H1 (cell line): Measurements from ENCODE around the gene INPP5F. TPM values are rescaled to one million over a fixed set of nuclear protein-coding genes. Genes with fewer than 3 reads are reported as not detected.

ENCODE experiments used
- CTCF ChIA-PET: fragments of 300-600 bp; sonication (Branson Sonifier 250); formaldehyde crosslinking; loops from one replicate; lab custom pipeline; 2021; ENCODE audit not compliant: partially characterized antibody; lab: Charles Lee
- POLR2A ChIA-PET: fragments of 300-600 bp; sonication (Branson Sonifier 250); formaldehyde crosslinking; loops from one replicate; lab custom pipeline; 2021; ENCODE audit warnings: inconsistent platforms; ENCODE audit not compliant: partially characterized antibody; lab: Charles Lee
- DNase-seq, 2 experiments: peaks; one replicate each; pipeline versions ENCODE4 v3.0.0 to v3.0.0-alpha.2; 2010 to 2022; ENCODE audit warnings: low spot score in 2 of 2, low read depth in 1 of 2, mixed read lengths in 1 of 2
- FAIRE-seq: peaks from 2 replicates; lab custom pipeline; 2011; peaks lifted over from hg19 to GRCh38; lab: Jason Lieb, UNC
- H2AFZ ChIP-seq: 2 replicates; pipeline ENCODE4 v1.8.1; 2012; ENCODE audit warnings: low read length, inconsistent platforms
- H2AK5ac ChIP-seq: 2 replicates; pipeline ENCODE4 v1.6.1; 2013; ENCODE audit warnings: low read depth, low read length
- H2BK120ac ChIP-seq: replicated peaks from 2 replicates; pipeline ENCODE3; 2013; ENCODE audit warnings: low read depth, low read length, inconsistent platforms
- H2BK12ac ChIP-seq: 2 replicates; pipeline ENCODE4 v1.6.1; 2013; ENCODE audit warnings: low read depth, low read length
- H2BK15ac ChIP-seq: 2 replicates; pipeline ENCODE4 v1.6.1; 2013; ENCODE audit warnings: low read length
- H2BK20ac ChIP-seq: 2 replicates; pipeline ENCODE4 v1.6.1; 2013; ENCODE audit warnings: low read length
- H2BK5ac ChIP-seq: 2 replicates; pipeline ENCODE4 v1.6.1; 2013; ENCODE audit warnings: low read depth, low read length
- H3K14ac ChIP-seq: 2 replicates; pipeline ENCODE4 v1.6.1; 2013; ENCODE audit warnings: inconsistent platforms; ENCODE audit not compliant: insufficient read length
- H3K18ac ChIP-seq: 2 replicates; pipeline ENCODE4 v1.6.1; 2013; ENCODE audit warnings: low read length; ENCODE audit errors: extremely low read depth
- H3K23ac ChIP-seq: 2 replicates; pipeline ENCODE4 v1.6.1; 2013; ENCODE audit warnings: inconsistent platforms; ENCODE audit not compliant: insufficient read length
- H3K23me2 ChIP-seq: 2 replicates; pipeline ENCODE4 v1.6.1; 2013; ENCODE audit warnings: low read depth, low read length
- H3K27ac ChIP-seq: 2 replicates; pipeline ENCODE4 v1.6.1; 2011; ENCODE audit warnings: low read depth, low read length, inconsistent platforms
- H3K27me3 ChIP-seq, 4 experiments: replicated peaks in 1 of 4; 1 replicate in 1 of 4; 2 replicates in 3 of 4; pipeline versions ENCODE4 v1.6.1 to v1.8.1; 2011 to 2013; ENCODE audit warnings: low read length in 3 of 4, mild to moderate bottlenecking in 3 of 4, inconsistent platforms in 2 of 4, mixed read lengths in 2 of 4, moderate library complexity in 1 of 4; ENCODE audit not compliant: control insufficient read depth in 3 of 4, insufficient read depth in 3 of 4; ENCODE audit errors: extremely low read depth in 1 of 4
- H3K36me3 ChIP-seq, 4 experiments: 2 replicates each; pipeline versions ENCODE4 v1.6.1 to v1.8.1; 2011 to 2013; ENCODE audit warnings: mild to moderate bottlenecking in 4 of 4, low read length in 3 of 4, moderate library complexity in 2 of 4, control low read depth in 1 of 4, inconsistent platforms in 1 of 4; ENCODE audit not compliant: insufficient read depth in 4 of 4, control insufficient read depth in 2 of 4
- H3K4ac ChIP-seq: replicated peaks from 2 replicates; pipeline ENCODE3; 2013; ENCODE audit warnings: low read length, low read depth, mixed read lengths, inconsistent platforms; ENCODE audit not compliant: insufficient read length
- H3K4me1 ChIP-seq, 4 experiments: replicated peaks in 1 of 4; 1 replicate in 1 of 4; 2 replicates in 3 of 4; pipeline versions ENCODE4 v1.6.1 to v1.8.1; 2011 to 2013; ENCODE audit warnings: low read length in 3 of 4, inconsistent platforms in 2 of 4, mixed read lengths in 1 of 4; ENCODE audit not compliant: insufficient read depth in 4 of 4, control insufficient read depth in 3 of 4
- H3K4me2 ChIP-seq, 2 experiments: 2 replicates each; pipeline versions ENCODE4 v1.6.1 to v1.8.1; 2011 to 2013; ENCODE audit warnings: low read depth in 2 of 2, low read length in 2 of 2, control low read depth in 1 of 2, inconsistent platforms in 1 of 2, mild to moderate bottlenecking in 1 of 2; ENCODE audit not compliant: insufficient read depth in 1 of 2
- H3K4me3 ChIP-seq, 4 experiments: fragments of 200-600, 300-600 bp in 1 of 4; sonication (generic), shearing (Covaris generic), sonication (Bioruptor Twin) in 1 of 4; 2 replicates each; pipeline versions ENCODE4 v1.5.1 to v1.8.1; 2011 to 2016; ENCODE audit warnings: low read length in 4 of 4, low read depth in 3 of 4, control low read depth in 2 of 4, inconsistent platforms in 2 of 4, mild to moderate bottlenecking in 2 of 4, mixed read lengths in 1 of 4, moderate library complexity in 1 of 4; ENCODE audit not compliant: insufficient read depth in 2 of 4; ENCODE audit errors: extremely low read depth in 1 of 4
- H3K56ac ChIP-seq: replicated peaks from 2 replicates; pipeline ENCODE3; 2013; ENCODE audit warnings: low read depth, mild to moderate bottlenecking, mixed read lengths, low read length, inconsistent platforms; ENCODE audit not compliant: insufficient read length
- H3K79me1 ChIP-seq: 2 replicates; pipeline ENCODE4 v1.6.1; 2013; ENCODE audit warnings: low read depth, low read length, control low read depth
- H3K79me2 ChIP-seq, 2 experiments: 2 replicates each; pipeline versions ENCODE4 v1.6.1 to v1.8.1; 2012 to 2013; ENCODE audit warnings: low read length in 2 of 2, mild to moderate bottlenecking in 2 of 2, inconsistent platforms in 1 of 2; ENCODE audit not compliant: insufficient read depth in 2 of 2, control insufficient read depth in 1 of 2
- H3K9ac ChIP-seq, 4 experiments: replicated peaks in 1 of 4; 1 replicate in 1 of 4; 2 replicates in 3 of 4; pipeline versions ENCODE4 v1.6.1 to v1.8.1; 2011 to 2013; ENCODE audit warnings: low read depth in 3 of 4, low read length in 3 of 4, control low read depth in 2 of 4, mild to moderate bottlenecking in 2 of 4, moderate library complexity in 2 of 4, inconsistent platforms in 1 of 4; ENCODE audit errors: extremely low read depth in 1 of 4
- H3K9me3 ChIP-seq, 2 experiments: 2 replicates each; pipeline versions ENCODE4 v1.6.1 to v1.8.1; 2012 to 2013; ENCODE audit warnings: mild to moderate bottlenecking in 2 of 2, moderate library complexity in 2 of 2, control low read depth in 1 of 2, inconsistent platforms in 1 of 2, low read depth in 1 of 2, low read length in 1 of 2, mixed read lengths in 1 of 2; ENCODE audit not compliant: insufficient read depth in 2 of 2
- H4K20me1 ChIP-seq, 2 experiments: replicated peaks in 1 of 2; 2 replicates each; pipeline versions ENCODE3 to v1.8.1; 2011 to 2013; ENCODE audit warnings: inconsistent platforms in 2 of 2, low read length in 2 of 2, mild to moderate bottlenecking in 1 of 2; ENCODE audit not compliant: insufficient read depth in 2 of 2, control insufficient read depth in 1 of 2
- H4K5ac ChIP-seq: 2 replicates; pipeline ENCODE4 v1.6.1; 2013; ENCODE audit warnings: low read length, low read depth, mixed read lengths, inconsistent platforms; ENCODE audit not compliant: insufficient read length
- H4K8ac ChIP-seq: 2 replicates; pipeline ENCODE4 v1.8.0; 2013; ENCODE audit warnings: mild to moderate bottlenecking, moderate library complexity, low read length, inconsistent platforms; ENCODE audit not compliant: insufficient read depth; ENCODE audit errors: extremely low read depth
- H4K91ac ChIP-seq: replicated peaks from 2 replicates; pipeline ENCODE3; 2013; ENCODE audit warnings: low read length, mixed read lengths, inconsistent platforms; ENCODE audit not compliant: insufficient read length
- JUND ChIP-seq: IDR thresholded peaks from 2 replicates; pipeline ENCODE4 v1.6.1; 2011; ENCODE audit warnings: mild to moderate bottlenecking, improper control_type of control experiment, low read length
- SRF ChIP-seq: IDR thresholded peaks from 2 replicates; pipeline ENCODE4 v1.6.1; 2011; ENCODE audit warnings: mild to moderate bottlenecking, low read depth, low read length, moderate library complexity
- WGBS, 2 experiments: shearing (Covaris generic) in 1 of 2; methylation state at CpG; one replicate each; pipeline versions ENCODE4 v1.1.6 to v1.1.7; 2013 to 2015; ENCODE audit warnings: low lambda C conversion rate in 2 of 2, mixed read lengths in 2 of 2, inconsistent platforms in 1 of 2, low coverage in 1 of 2, missing lambda C conversion rate in 1 of 2; ENCODE audit not compliant: insufficient replicate concordance in 2 of 2, insufficient coverage in 1 of 2, insufficient read length in 1 of 2; ENCODE audit errors: extremely low coverage in 1 of 2, missing lambda C conversion rate in 1 of 2; 5-methylcytosine and 5-hydroxymethylcytosine counted together
- polyA plus RNA-seq, 7 experiments: library from polyadenylated mRNA; depleted of rRNA in 3 of 7; stranded (reverse) in 5 of 7; unstranded in 2 of 7; fragments of >200 nt in 5 of 7; fragments of 200-250 nt in 2 of 7; gene quantifications; 1 replicate in 5 of 7; 2 replicates in 1 of 7; 4 replicates in 1 of 7; pipeline versions ENCODE4 v1.2.1 to v1.2.3, GENCODE V29; 2011 to 2013; ENCODE audit warnings: missing spikeins in 2 of 7, mixed read lengths in 2 of 7
- total RNA-seq: library from RNA; stranded (reverse); fragmentation: NEBNext Ultra II Directional; extraction: Animal tissue kit (Norgen Biotek cat#: 25700); gene quantifications from 2 replicates; pipeline ENCODE4 v1.2.1, GENCODE V29; 2021

Gene INPP5F
- total and polyA plus RNA-seq, 2 of the 8 experiments (the other 6 are each of a cell fraction or from before 2014, with no cell fraction given): 50.1 to 101 TPM

DNA sequence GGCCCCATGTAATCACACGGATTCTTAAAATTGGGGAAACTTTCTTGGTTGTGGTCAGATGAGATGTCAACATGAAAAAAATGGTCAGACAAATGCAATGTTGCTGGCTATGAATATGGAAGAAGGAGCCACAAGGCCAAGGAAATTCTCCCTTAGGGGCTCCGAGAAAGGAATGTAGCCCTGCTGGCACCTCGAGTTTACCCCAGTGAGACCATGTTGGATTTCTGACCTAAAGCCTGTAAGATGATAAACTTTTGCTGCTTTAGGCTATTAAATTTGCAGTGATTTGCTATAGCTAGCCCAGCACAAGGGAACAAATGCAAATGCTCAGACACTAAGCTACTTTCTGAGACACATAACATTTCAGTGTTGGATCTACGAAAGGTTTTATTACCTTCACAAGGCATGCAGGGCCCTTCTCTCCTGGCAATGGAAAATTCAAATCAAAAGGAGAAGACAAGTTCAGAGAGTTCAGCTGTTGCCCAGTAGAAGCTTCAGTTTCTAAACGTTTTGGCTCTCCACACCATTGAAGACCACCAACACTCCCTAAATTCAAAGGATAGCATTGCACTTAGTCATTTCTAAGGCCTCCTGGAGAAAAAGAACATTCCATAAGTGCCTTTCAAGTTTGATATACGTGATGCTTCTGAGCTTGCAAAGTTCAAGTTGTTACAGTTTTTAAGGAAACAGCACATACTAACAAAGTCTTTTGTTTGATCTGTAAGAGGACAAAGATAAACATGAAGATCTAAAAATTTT is 123.4 kb downstream of the INPP5F start:
- CTCF ChIA-PET: interaction anchor here (1.3 to 3.5 kb wide), 2 partner anchors 10 to 99 kb away, joined by 4 to 17 read pairs; no protein-coding TSS in a partner anchor

More for the DNA sequence above, 123.4 kb downstream of the INPP5F start:
- no peak overlapping the region for H2BK15ac ChIP-seq
- H3K4me2 ChIP-seq: no peak overlapping the region
- no peaks in the 10 kb centered on the region for H3K23me2 ChIP-seq
- no peak overlapping the region for H4K5ac ChIP-seq
- H2BK12ac ChIP-seq: no peak overlapping the region
- FAIRE-seq (no peak), DNase-seq (no peak)
- no peak overlapping the region for H3K14ac ChIP-seq
- H2AFZ ChIP-seq: no peak overlapping the region
- no peaks in the 10 kb centered on the region for H3K9me3 ChIP-seq
- 0 out of 2 replicates have a peak, but pooled peaks have one; percentile 28 for TF ChIP-seq JUND
- TF ChIP-seq SRF: no peak
- H3K4ac ChIP-seq: no peak overlapping the region
- no peaks in the 10 kb centered on the region; a peak in 1 of 4 replicates for H3K79me2 ChIP-seq
- H3K27me3 ChIP-seq: no peaks in the 10 kb centered on the region
- H3K79me1 ChIP-seq: no peaks in the 10 kb centered on the region; the same call in 1 of the 2 replicates
- no peak overlapping the region for H3K56ac ChIP-seq
- no peak overlapping the region for H3K27ac ChIP-seq
- H4K8ac ChIP-seq: no peak overlapping the region
- H4K20me1 ChIP-seq: peaks cover 3 to 4% of the 10 kb centered on the region in 2 experiments
- peaks cover 27 to 76% (median 62%) of the 10 kb centered on the region in 4 experiments for H3K36me3 ChIP-seq
- WGBS, 2 experiments: 78% methylated on average over 6 of the region's 6 CpGs; no CpG with 5 or more reads in 1 of the 2 experiments
- H2BK120ac ChIP-seq: no peak overlapping the region
- H3K23ac ChIP-seq: no peak overlapping the region
- peak overlapping the region in 1 of 4 experiments; percentile 34; a peak in 2 of 7 replicates for H3K9ac ChIP-seq
- no peak overlapping the region for H4K91ac ChIP-seq
- no peak overlapping the region for H3K18ac ChIP-seq
- H2BK5ac ChIP-seq: no peak overlapping the region
- POLR2A ChIA-PET: interaction anchor here (0.9 kb wide), 1 partner anchor 19 kb away, joined by 3 read pairs; no protein-coding TSS in a partner anchor
- H3K4me1 ChIP-seq: no peaks in the 10 kb centered on the region
- H2BK20ac ChIP-seq: no peak overlapping the region
- no peak overlapping the region for H3K4me3 ChIP-seq
- H2AK5ac ChIP-seq: no peak overlapping the region
